Suprapubic skin (tissue), 3 donors: ENCODE results near the gene UBD.

ENCODE experiments used
- EP300 ChIP-seq: sonication (generic); formaldehyde crosslinking; IDR thresholded peaks from one replicate; pipeline ENCODE4 v1.6.1; 2017; ENCODE audit warnings: antibody characterized with exemption
- POLR2A ChIP-seq, 2 donors: fragments of 450-650 bp; IDR thresholded peaks; one replicate each; pipeline ENCODE4 v1.6.1; 2017; ENCODE audit warnings: antibody characterized with exemption in 2 of 2, mild to moderate bottlenecking in 2 of 2, moderate library complexity in 2 of 2
- TF ChIP-seq, protein P1 (sequence below), 2 donors: fragments of 200-600 bp in 1 of 2; fragments of 450-650 bp in 1 of 2; sonication (generic) in 1 of 2; IDR thresholded peaks; one replicate each; pipeline ENCODE4 v1.5.1; 2016 to 2019; ENCODE audit warnings: antibody characterized with exemption in 2 of 2, mild to moderate bottlenecking in 1 of 2, moderate library complexity in 1 of 2

DNA sequence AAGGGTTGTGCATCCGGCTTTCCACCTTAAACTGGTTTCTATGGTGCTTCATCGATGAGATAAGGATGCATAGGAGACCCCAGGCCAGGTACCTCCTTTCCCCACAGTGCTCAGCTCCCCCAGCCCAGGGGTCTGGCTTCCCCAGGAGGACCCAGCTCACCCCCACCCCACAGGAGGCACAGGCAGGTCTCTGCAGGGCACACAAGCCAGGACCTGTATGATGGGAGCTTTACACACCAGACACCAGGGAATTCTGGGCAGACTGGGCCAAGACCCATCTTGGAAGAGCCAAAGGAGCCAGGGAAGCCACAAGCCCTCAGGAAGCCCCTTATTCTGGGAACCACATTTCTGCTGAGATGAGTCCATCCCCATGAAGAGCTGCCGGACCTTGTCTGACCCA, 29.6 kb downstream of the UBD start:
- TF ChIP-seq, protein P1, sequence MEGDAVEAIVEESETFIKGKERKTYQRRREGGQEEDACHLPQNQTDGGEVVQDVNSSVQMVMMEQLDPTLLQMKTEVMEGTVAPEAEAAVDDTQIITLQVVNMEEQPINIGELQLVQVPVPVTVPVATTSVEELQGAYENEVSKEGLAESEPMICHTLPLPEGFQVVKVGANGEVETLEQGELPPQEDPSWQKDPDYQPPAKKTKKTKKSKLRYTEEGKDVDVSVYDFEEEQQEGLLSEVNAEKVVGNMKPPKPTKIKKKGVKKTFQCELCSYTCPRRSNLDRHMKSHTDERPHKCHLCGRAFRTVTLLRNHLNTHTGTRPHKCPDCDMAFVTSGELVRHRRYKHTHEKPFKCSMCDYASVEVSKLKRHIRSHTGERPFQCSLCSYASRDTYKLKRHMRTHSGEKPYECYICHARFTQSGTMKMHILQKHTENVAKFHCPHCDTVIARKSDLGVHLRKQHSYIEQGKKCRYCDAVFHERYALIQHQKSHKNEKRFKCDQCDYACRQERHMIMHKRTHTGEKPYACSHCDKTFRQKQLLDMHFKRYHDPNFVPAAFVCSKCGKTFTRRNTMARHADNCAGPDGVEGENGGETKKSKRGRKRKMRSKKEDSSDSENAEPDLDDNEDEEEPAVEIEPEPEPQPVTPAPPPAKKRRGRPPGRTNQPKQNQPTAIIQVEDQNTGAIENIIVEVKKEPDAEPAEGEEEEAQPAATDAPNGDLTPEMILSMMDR (IDR thresholded peaks at IDR 0.05): no peak
- TF ChIP-seq EP300 (no peak), POLR2A (IDR thresholded peaks at IDR 0.05) (no peak)
